GM20000 (cell line): Measurements from ENCODE around the gene IZUMO2.

Experiments used
- DNase-seq: peaks from one replicate; pipeline ENCODE4 v3.0.0; 2012; ENCODE audit warnings: low spot score
- CTCF ChIP-seq: IDR thresholded peaks from 2 replicates; pipeline ENCODE4 v1.5.1; 2012; ENCODE audit warnings: mild to moderate bottlenecking, control low read depth; ENCODE audit errors: extremely low read depth, missing control alignments

Gene IZUMO2

GRCh38 chr19:50174100-50174793, 11.2 kb upstream of the IZUMO2 start:
- TF ChIP-seq CTCF = no peak

DNA sequence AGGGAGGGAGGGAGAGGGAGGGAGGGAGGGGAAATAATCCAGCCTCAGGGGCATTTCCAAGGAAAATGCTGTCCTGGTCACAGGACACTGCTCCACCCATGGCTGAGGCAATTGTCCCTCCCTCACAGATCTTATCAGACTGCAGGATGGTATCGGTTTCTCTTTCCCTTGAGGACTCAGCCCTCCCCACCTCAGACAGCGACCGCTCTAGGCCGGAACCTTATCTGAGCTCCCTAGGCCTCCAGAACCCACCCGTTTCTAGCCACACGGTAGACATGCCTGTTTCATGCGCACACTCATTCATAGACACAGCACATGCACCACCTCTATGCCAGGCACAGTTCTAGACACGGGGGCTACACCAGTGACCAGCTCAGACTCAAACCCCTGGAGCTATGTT, 10.0 kb upstream of the IZUMO2 start:
- DNase-seq = no peak

More at GRCh38 chr19:50174100-50174793, 11.2 kb upstream of the IZUMO2 start:
- DNase-seq = no peak

DNA sequence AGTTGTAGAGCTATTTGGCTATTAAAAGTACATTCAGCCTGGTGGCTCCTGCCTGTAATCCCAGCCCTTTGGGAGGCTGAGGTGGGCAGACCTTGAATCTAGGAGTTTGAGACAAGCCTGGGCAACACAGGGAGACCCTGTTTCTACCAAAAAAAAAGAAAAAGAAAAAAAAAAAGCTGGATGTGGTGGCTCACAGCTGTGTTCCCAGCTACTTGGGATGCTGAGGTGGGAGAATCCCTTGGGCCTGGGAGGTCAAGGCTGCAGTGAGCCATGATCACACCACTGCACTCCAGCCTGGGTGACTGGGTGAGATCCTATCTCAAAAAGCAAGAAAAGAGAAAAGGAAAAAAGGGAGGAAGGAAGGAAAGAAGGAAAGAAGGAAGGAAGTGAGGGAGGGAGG, 9.6 kb upstream of the IZUMO2 start:
- DNase-seq = no peak
- TF ChIP-seq CTCF = no peak

More for the DNA sequence above, 10.0 kb upstream of the IZUMO2 start:
- no peak for TF ChIP-seq CTCF

- DNase-seq = no peak
- no peak for TF ChIP-seq CTCF
These were observed 8.7 kb upstream of the IZUMO2 start for GRCh38 chr19:50171752-50172151.

DNA sequence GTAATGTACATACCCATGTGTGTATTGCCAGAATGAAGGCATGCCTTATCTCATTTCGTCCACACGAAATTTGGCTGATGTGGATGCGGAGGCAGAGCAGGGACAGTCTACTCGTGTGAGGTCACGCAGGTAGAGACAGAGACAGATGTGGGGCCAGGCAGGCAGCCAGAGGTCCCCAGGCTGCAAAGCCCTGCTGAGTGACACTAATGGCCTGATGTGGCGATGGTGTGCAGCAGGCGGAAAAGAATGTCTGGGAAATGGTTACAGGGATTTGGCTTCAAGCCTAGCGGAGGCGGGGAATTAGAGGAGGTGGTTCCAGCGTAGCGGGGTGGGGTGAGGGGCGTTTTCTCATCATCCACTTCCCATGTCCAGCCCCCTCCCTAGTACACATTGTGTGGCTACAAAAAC, 4.2 kb upstream of the IZUMO2 start:
- DNase-seq = no peak
- TF ChIP-seq CTCF = no peak

- DNase-seq = no peak
- no peak for TF ChIP-seq CTCF
These were observed 4.0 kb downstream of the IZUMO2 start for GRCh38 chr19:50159078-50159477.

DNA sequence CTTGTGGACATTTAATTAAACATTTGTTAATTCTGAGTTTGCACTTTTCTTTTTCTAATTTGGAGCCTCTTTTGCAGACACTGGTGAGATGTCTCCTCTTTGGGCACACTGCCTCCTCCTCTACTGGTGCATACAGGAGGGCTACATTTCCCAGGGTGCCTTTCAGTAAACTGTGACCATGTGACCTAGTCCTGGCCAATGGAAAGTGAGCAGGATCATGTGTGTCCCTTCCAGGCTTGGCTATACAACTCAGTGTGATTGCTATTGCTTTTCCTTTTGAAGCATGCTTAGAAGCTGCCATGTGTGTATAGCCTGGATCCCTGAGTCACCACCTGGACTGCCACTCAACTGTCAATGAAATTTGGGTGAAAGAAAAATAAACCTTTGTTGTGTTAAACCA, 4.5 kb downstream of the IZUMO2 start:
- DNase-seq = no peak
- no peak for TF ChIP-seq CTCF
